GM12874 (cell line): ENCODE results near the gene CRYL1.

Experiments used
- TF ChIP-seq, protein P1 (sequence below): IDR thresholded peaks from 2 replicates; pipeline ENCODE4 v1.5.1; 2011; ENCODE audit warnings: low read depth, mild to moderate bottlenecking, control low read depth, low read length, moderate library complexity; ENCODE audit not compliant: insufficient read depth

Gene CRYL1

DNA sequence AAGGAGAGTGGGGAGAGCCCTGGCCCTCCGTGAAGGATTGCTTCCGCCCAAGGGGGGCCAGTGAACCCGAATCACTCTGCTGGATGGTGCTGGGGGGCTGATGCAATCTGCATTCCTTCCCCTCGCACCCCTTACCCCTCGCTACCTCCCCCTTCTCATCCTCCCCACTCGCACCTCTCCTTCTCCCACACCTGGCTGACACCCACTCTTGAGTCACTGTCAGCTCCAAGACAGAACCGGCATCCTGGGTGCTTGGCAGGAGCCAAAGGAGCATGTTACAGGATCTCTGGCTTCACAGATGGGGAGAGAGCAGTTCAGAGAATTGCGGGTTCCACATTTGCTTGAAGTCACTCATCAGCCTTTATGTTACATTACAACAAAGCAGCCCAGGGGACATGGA lies 167.6 kb downstream of the CRYL1 start:
- TF ChIP-seq, protein P1, sequence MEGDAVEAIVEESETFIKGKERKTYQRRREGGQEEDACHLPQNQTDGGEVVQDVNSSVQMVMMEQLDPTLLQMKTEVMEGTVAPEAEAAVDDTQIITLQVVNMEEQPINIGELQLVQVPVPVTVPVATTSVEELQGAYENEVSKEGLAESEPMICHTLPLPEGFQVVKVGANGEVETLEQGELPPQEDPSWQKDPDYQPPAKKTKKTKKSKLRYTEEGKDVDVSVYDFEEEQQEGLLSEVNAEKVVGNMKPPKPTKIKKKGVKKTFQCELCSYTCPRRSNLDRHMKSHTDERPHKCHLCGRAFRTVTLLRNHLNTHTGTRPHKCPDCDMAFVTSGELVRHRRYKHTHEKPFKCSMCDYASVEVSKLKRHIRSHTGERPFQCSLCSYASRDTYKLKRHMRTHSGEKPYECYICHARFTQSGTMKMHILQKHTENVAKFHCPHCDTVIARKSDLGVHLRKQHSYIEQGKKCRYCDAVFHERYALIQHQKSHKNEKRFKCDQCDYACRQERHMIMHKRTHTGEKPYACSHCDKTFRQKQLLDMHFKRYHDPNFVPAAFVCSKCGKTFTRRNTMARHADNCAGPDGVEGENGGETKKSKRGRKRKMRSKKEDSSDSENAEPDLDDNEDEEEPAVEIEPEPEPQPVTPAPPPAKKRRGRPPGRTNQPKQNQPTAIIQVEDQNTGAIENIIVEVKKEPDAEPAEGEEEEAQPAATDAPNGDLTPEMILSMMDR = no peak

DNA sequence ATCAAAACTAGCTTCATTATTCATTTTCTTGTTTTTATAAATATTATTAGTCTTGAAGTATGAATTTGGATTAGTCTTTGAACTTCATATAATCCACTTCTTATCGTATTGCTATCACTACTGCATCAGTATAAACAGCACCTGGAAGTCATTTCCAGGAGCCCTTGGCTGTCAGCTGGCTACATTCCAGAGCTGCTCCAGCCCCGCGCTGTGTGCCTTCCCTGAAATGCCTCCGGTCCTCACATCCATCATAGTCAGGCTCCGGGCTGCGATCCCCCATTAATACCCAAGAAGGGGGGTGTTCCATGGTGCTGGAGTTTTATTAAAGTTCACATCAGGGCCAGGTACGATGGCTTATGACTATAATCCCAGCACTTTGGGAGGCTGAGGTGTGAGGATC lies 169.2 kb downstream of the CRYL1 start:
- TF ChIP-seq, protein P1 = no peak

DNA sequence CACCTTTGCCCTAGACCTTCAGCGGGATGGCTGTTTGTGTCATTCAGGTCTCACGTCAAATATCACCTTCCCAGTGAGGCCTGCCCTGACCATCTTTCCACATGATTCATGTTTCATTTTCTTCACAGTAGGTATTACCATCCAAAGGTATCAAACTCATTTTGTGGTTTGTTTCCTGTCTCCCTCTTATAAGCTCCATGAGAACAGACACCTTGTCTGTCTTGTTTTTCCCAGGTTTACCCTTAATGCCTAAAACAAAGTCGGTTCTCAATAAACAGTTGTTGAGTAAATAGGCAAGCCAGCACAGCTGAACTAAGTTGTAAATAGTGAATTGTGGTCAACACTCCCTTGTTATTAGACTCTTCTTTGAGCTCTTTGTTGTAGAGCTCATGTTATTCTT lies 170.9 kb downstream of the CRYL1 start:
- TF ChIP-seq, protein P1 = no peak

DNA sequence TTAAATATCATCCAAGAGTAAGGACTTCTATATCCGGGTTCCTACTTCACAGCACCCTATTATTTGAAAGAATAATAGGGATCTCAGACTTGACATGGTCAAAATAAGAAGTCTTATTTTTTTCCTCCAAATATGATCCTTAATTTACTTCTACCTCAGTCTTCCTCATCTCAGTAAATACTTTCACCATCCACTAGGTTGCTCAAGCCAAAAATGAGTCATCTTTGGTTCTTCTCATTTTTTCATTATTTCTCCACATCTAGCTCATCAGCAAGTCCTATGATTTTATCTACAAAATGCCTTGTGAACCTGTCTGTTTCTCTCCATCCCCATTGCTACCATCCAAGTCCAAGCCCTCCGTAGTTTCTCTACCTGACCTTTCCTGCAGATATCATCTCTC lies 171.7 kb downstream of the CRYL1 start:
- TF ChIP-seq, protein P1 = no peak
